Glutamatergic neuron (in vitro differentiated cells): ENCODE measurements around the gene SGF29. TPM values are rescaled to one million over a fixed set of nuclear protein-coding genes. Genes with fewer than 3 reads are reported as not detected.

Experiments
- DNase-seq: peaks from one replicate; pipeline ENCODE4 v3.0.0; 2022
- H3K27ac Mint-ChIP-seq: one replicate; pipeline ENCODE4 v1.8.0; 2020; ENCODE audit warnings: mild to moderate bottlenecking, mixed read lengths, inconsistent platforms; ENCODE audit not compliant: unreplicated experiment
- H3K27me3 Mint-ChIP-seq: one replicate; pipeline ENCODE4 v1.8.0; 2020; ENCODE audit warnings: mild to moderate bottlenecking, moderate library complexity, mixed read lengths, inconsistent platforms; ENCODE audit not compliant: unreplicated experiment
- H3K36me3 Mint-ChIP-seq: one replicate; pipeline ENCODE4 v1.8.0; 2020; ENCODE audit warnings: mild to moderate bottlenecking, mixed read lengths, inconsistent platforms; ENCODE audit not compliant: unreplicated experiment
- H3K4me1 Mint-ChIP-seq: one replicate; pipeline ENCODE4 v1.8.0; 2020; ENCODE audit warnings: mild to moderate bottlenecking, low read depth, mixed read lengths, inconsistent platforms; ENCODE audit not compliant: unreplicated experiment
- H3K4me3 Mint-ChIP-seq: one replicate; pipeline ENCODE4 v1.8.0; 2020; ENCODE audit warnings: mild to moderate bottlenecking, mixed read lengths, inconsistent platforms; ENCODE audit not compliant: unreplicated experiment
- H3K9me3 Mint-ChIP-seq: one replicate; pipeline ENCODE4 v1.8.0; 2020; ENCODE audit warnings: mild to moderate bottlenecking, moderate library complexity, mixed read lengths, inconsistent platforms; ENCODE audit not compliant: unreplicated experiment
- CTCF ChIP-seq: fragments of 200-600 bp; sonication (generic); IDR thresholded peaks from one replicate; pipeline ENCODE4 v1.5.0; 2021; ENCODE audit not compliant: partially characterized antibody, unreplicated experiment
- total RNA-seq: library from RNA; stranded (reverse); fragmentation: NEBNext Ultra II Directional; extraction: Animal tissue kit (Norgen Biotek cat#: 25700); gene quantifications from one replicate; pipeline ENCODE4 v1.2.1, GENCODE V29; 2021; ENCODE audit not compliant: unreplicated experiment

SGF29 gene
- total RNA-seq, 1 donor from 2014 or later = 29.2 TPM

- Mint-ChIP-seq H3K27me3 (no peaks in the 10 kb centered on the region), H3K36me3 (no peaks in the 10 kb centered on the region), H3K9me3 (no peaks in the 10 kb centered on the region), H3K27ac (no peak overlapping the region), H3K4me1 (no peaks in the 10 kb centered on the region), H3K4me3 (no peak overlapping the region)
- no peak for TF ChIP-seq CTCF
- DNase-seq = no peak
Observed at GRCh38 chr16:28528463-28528867, 25.3 kb upstream of the SGF29 start.

GRCh38 chr16:28529124-28529523 is 24.6 kb upstream of the SGF29 start:
- no peaks in the 10 kb centered on the region for H3K27me3 Mint-ChIP-seq
- H3K36me3 Mint-ChIP-seq = no peaks in the 10 kb centered on the region
- H3K4me3 Mint-ChIP-seq = no peak overlapping the region
- TF ChIP-seq CTCF = no peak
- no peaks in the 10 kb centered on the region for H3K4me1 Mint-ChIP-seq
- no peak overlapping the region for H3K27ac Mint-ChIP-seq
- DNase-seq = no peak
- no peaks in the 10 kb centered on the region for H3K9me3 Mint-ChIP-seq

GRCh38 chr16:28531777-28532744 is 21.7 kb upstream of the SGF29 start:
- Mint-ChIP-seq H3K4me3 (no peak overlapping the region), H3K36me3 (no peaks in the 10 kb centered on the region), H3K27ac (no peak overlapping the region), H3K27me3 (peaks cover 2% of the 10 kb centered on the region), H3K4me1 (peaks cover 3% of the 10 kb centered on the region), H3K9me3 (peaks cover 3% of the 10 kb centered on the region)
- TF ChIP-seq CTCF = no peak
- no peak for DNase-seq

GRCh38 chr16:28532940-28533647 is 20.6 kb upstream of the SGF29 start:
- H3K4me1 Mint-ChIP-seq = peaks cover 3% of the 10 kb centered on the region
- H3K27me3 Mint-ChIP-seq = peaks cover 7% of the 10 kb centered on the region
- H3K27ac Mint-ChIP-seq = no peak overlapping the region
- no peaks in the 10 kb centered on the region for H3K36me3 Mint-ChIP-seq
- H3K4me3 Mint-ChIP-seq = no peak overlapping the region
- H3K9me3 Mint-ChIP-seq = peaks cover 6% of the 10 kb centered on the region
- no peak for DNase-seq
- no peak for TF ChIP-seq CTCF
